Tibial artery (tissue), 4 donors: ENCODE data around the gene ZNF106.

Source experiments
- DNase-seq, 2 donors: peaks; one replicate each; pipeline ENCODE4 v3.0.0-alpha.2; 2019
- H3K27ac ChIP-seq, 2 donors: fragments of 200-600 bp; sonication (generic) in 1 of 2; 1 replicate in 1 of 2; 2 replicates in 1 of 2; pipeline ENCODE4 v1.5.1; 2018 to 2019; ENCODE audit warnings: mild to moderate bottlenecking in 1 of 2
- H3K27me3 ChIP-seq, 2 donors: fragments of 200-600 bp; sonication (generic) in 1 of 2; one replicate each; pipeline versions ENCODE4 v1.5.1 to v1.6.0; 2016 to 2019
- H3K36me3 ChIP-seq, 3 donors: fragments of 200-600 bp; sonication (generic) in 2 of 3; one replicate each; pipeline ENCODE4 v1.5.1; 2016 to 2019; ENCODE audit warnings: mild to moderate bottlenecking in 2 of 3
- H3K4me1 ChIP-seq, 4 donors: fragments of 200-600 bp; sonication (generic) in 2 of 4; 1 replicate in 3 of 4; 2 replicates in 1 of 4; pipeline ENCODE4 v1.5.1; 2016 to 2019
- H3K4me3 ChIP-seq, 2 donors: fragments of 200-600 bp; sonication (generic) in 1 of 2; 1 replicate in 1 of 2; 2 replicates in 1 of 2; pipeline ENCODE4 v1.5.1; 2018 to 2019; ENCODE audit warnings: mild to moderate bottlenecking in 2 of 2
- H3K9me3 ChIP-seq, 3 donors: fragments of 200-600 bp; sonication (generic) in 1 of 3; one replicate each; pipeline ENCODE4 v1.5.1; 2016 to 2019
- CTCF ChIP-seq, 2 experiments: fragments of 200-600 bp in 1 of 2; fragments of 450-650 bp in 1 of 2; IDR thresholded peaks; one replicate each; pipeline ENCODE4 v1.5.1; 2017 to 2019; ENCODE audit warnings: antibody characterized with exemption in 2 of 2, mild to moderate bottlenecking in 1 of 2, moderate library complexity in 1 of 2
- intact Hi-C: fragments of 100-400 bp; cut with DNase I; formaldehyde crosslinking; loops from one replicate; pipeline ENCODE4 v1.15.0; 2023; ENCODE audit warnings: low total_unique reads

ZNF106 gene

GRCh38 chr15:42490671-42491538 lies at the start of gene ZNF106:
ZNF106 (minus strand) TSS chr15:42491141; CDS start chr15:42472289, 18,852 bp downstream.
- H3K9me3 ChIP-seq, result no peaks in the 10 kb centered on the region
- peak within 1 kb of the TSS; percentile 91 for H3K27ac ChIP-seq
- H3K4me1 ChIP-seq, result peaks cover 3 to 48% (median 21%) of the 10 kb centered on the region in 4 donors
- TF ChIP-seq CTCF (IDR thresholded peaks at IDR 0.05), result no peak
- H3K4me3 ChIP-seq, result peak within 1 kb of the TSS; percentile 82 to 89
- H3K36me3 ChIP-seq, result no peaks in the 10 kb centered on the region
- no peaks in the 10 kb centered on the region for H3K27me3 ChIP-seq
- peak; percentile 71 to 91 for DNase-seq
- intact Hi-C loops, result no loop called here

DNA sequence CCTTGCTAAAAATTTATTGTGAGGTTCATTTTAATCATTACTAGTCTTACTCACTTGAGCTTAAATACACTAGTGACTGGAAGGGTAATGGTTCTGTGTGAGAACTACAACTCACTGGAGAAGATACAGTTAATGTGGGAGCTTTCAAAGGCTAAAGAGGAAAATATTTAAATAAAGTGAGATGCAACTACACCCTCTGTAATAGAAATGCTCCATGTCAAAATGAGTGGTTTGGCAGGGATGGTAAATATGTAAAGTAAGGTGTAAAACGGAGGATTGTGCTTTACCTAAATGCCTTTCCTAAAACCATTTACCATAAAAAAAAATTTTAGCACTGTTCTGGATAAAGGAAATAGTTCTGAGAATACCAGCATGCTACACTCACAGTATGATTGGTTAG lies 42.3 kb upstream of the ZNF106 start:
- no peak for DNase-seq
- H3K36me3 ChIP-seq, result peaks cover 36 to 89% (median 36%) of the 10 kb centered on the region in 3 donors
- no peak overlapping the region for H3K27ac ChIP-seq
- no peaks in the 10 kb centered on the region for H3K4me1 ChIP-seq
- H3K4me3 ChIP-seq, result no peak overlapping the region
- no peak for TF ChIP-seq CTCF (IDR thresholded peaks at IDR 0.05)
- intact Hi-C loops, result no loop called here
- H3K27me3 ChIP-seq, result no peaks in the 10 kb centered on the region
- no peaks in the 10 kb centered on the region for H3K9me3 ChIP-seq

GRCh38 chr15:42528970-42529369 lies 38.0 kb upstream of the ZNF106 start:
- Histone ChIP-seq H3K27me3 (no peaks in the 10 kb centered on the region), H3K4me1 (no peaks in the 10 kb centered on the region), H3K9me3 (no peaks in the 10 kb centered on the region), H3K4me3 (no peak overlapping the region), H3K36me3 (peaks cover 33 to 77% (median 57%) of the 10 kb centered on the region in 3 donors), H3K27ac (no peak overlapping the region)
- intact Hi-C loops, result no loop called here
- no peak for DNase-seq
- no peak for TF ChIP-seq CTCF (IDR thresholded peaks at IDR 0.05)

GRCh38 chr15:42523331-42523730 lies 32.4 kb upstream of the ZNF106 start:
- no peak overlapping the region for H3K4me3 ChIP-seq
- H3K4me1 ChIP-seq, result no peaks in the 10 kb centered on the region
- no peak overlapping the region for H3K27ac ChIP-seq
- no peak for DNase-seq
- H3K27me3 ChIP-seq, result no peaks in the 10 kb centered on the region
- TF ChIP-seq CTCF (IDR thresholded peaks at IDR 0.05), result no peak
- H3K9me3 ChIP-seq, result no peaks in the 10 kb centered on the region
- peaks cover 40 to 74% (median 40%) of the 10 kb centered on the region in 3 donors for H3K36me3 ChIP-seq
- intact Hi-C loops, result no loop called here

- no peaks in the 10 kb centered on the region for H3K27me3 ChIP-seq
- H3K27ac ChIP-seq, result peak overlapping the region; percentile 42 to 61
- no peak for DNase-seq
- peak overlapping the region in 1 of 2 donors; percentile 12 for H3K4me3 ChIP-seq
- peaks cover 0 to 32% (median 9%) of the 10 kb centered on the region in 4 donors for H3K4me1 ChIP-seq
- TF ChIP-seq CTCF (IDR thresholded peaks at IDR 0.05), result no peak
- no peaks in the 10 kb centered on the region for H3K9me3 ChIP-seq
- peaks cover 16 to 25% (median 21%) of the 10 kb centered on the region in 3 donors for H3K36me3 ChIP-seq
- intact Hi-C loops, result no loop called here
Observed at GRCh38 chr15:42511007-42511391, 20.1 kb upstream of the ZNF106 start.
